Measurements from ENCODE around the gene HEPACAM2. TPM values are rescaled to one million over a fixed set of nuclear protein-coding genes. Genes with fewer than 3 reads are reported as not detected.

HEPACAM2 gene
- total RNA-seq, 2 donors from 2014 or later = 0.41 to 0.45 TPM

GRCh38 chr7:93138576-93138975 lies 87.7 kb downstream of the HEPACAM2 start:
- WGBS = 97% methylated on average over 4 of the region's 4 CpGs
- Histone ChIP-seq H3K4me3 (no peak overlapping the region), H3K27me3 (replicated peaks; ENCODE audit: insufficient read depth) (no peaks in the 10 kb centered on the region), H3K36me3 (no peaks in the 10 kb centered on the region), H3K27ac (no peak overlapping the region), H3K4me1 (replicated peaks) (no peaks in the 10 kb centered on the region), H3K9me3 (no peaks in the 10 kb centered on the region)
- no peak for DNase-seq (ENCODE audit: low spot score)
- TF ChIP-seq CTCF (IDR thresholded peaks at IDR 0.05) (no peak), POLR2AphosphoS5 (IDR thresholded peaks at IDR 0.05) (no peak), POLR2A (IDR thresholded peaks at IDR 0.05) (no peak)
- intact Hi-C loops (cut with DNase I) = no loop called here

Other genes starting within 250 kb of the HEPACAM2 start
- gene SAMD9, start 108.5 kb downstream of the HEPACAM2 start, total RNA-seq = 1 to 10 TPM; 4.2 to 6.0 TPM
- gene SAMD9L, start 78.1 kb downstream of the HEPACAM2 start, total RNA-seq = 1 to 10 TPM; 2.2 to 6.2 TPM
- 10 to 100 TPM; 14.1 to 20.6 TPM for gene VPS50, start 5.9 kb upstream of the HEPACAM2 start, total RNA-seq

Data from prostate gland (tissue), 2 donors.